WTC11 (cell line): ENCODE data around the gene EXOC6. TPM values are rescaled to one million over a fixed set of nuclear protein-coding genes. Genes with fewer than 3 reads are reported as not detected.
A peak's percentile ranks its signal among the peaks of the same experiment; 100 is the strongest.

Experiments used
- ATAC-seq: fragments of 200-7000 bp; cut with Tn5 transposase; 2 replicates; pipeline ENCODE4 v1.10.0; 2021; ENCODE audit warnings: mild to moderate bottlenecking, moderate library complexity
- CTCF ChIA-PET: fragments of 300-600 bp; sonication (Branson Sonifier 250); formaldehyde crosslinking; loops from one replicate; lab custom pipeline; 2021; ENCODE audit warnings: antibody characterized with exemption; lab: Charles Lee
- POLR2A ChIA-PET: fragments of 350-600 bp; sonication (Branson Sonifier 250); formaldehyde crosslinking; loops from one replicate; lab custom pipeline; 2021; ENCODE audit warnings: antibody characterized with exemption; lab: Charles Lee
- DNase-seq: peaks from one replicate; pipeline ENCODE4 v3.0.0; 2021; ENCODE audit warnings: low spot score
- H3K27ac Mint-ChIP-seq: 2 replicates; pipeline ENCODE4 v1.8.0; 2021; ENCODE audit warnings: mixed read lengths
- H3K27me3 Mint-ChIP-seq: 2 replicates; pipeline ENCODE4 v1.8.0; 2021; ENCODE audit warnings: low read depth, mild to moderate bottlenecking, moderate library complexity, mixed read lengths
- H3K36me3 Mint-ChIP-seq: 2 replicates; pipeline ENCODE4 v1.8.0; 2021; ENCODE audit warnings: mixed read lengths
- H3K4me1 Mint-ChIP-seq: 2 replicates; pipeline ENCODE4 v1.8.0; 2022; ENCODE audit warnings: mixed read lengths
- H3K4me3 Mint-ChIP-seq: 2 replicates; pipeline ENCODE4 v1.8.0; 2021; ENCODE audit warnings: mild to moderate bottlenecking, moderate library complexity, mixed read lengths
- H3K9me3 Mint-ChIP-seq: 2 replicates; pipeline ENCODE4 v1.8.0; 2021; ENCODE audit warnings: mixed read lengths
- ARID4B ChIP-seq: sonication (generic); formaldehyde crosslinking; IDR thresholded peaks from 2 replicates; pipeline ENCODE4 v1.8.0; 2023; ENCODE audit warnings: missing genetic modification reagents, mild to moderate bottlenecking, borderline replicate concordance
- ATF6 ChIP-seq: sonication (generic); formaldehyde crosslinking; IDR thresholded peaks from 2 replicates; pipeline ENCODE4 v1.8.1; 2023; ENCODE audit warnings: mild to moderate bottlenecking, missing genetic modification reagents
- CBFB ChIP-seq: sonication (generic); formaldehyde crosslinking; IDR thresholded peaks from 2 replicates; pipeline ENCODE4 v1.8.1; 2022; ENCODE audit warnings: mild to moderate bottlenecking, low read depth, missing genetic modification reagents
- E2F5 ChIP-seq: sonication (generic); formaldehyde crosslinking; IDR thresholded peaks from 2 replicates; pipeline ENCODE4 v1.8.1; 2022; ENCODE audit warnings: mild to moderate bottlenecking, moderate library complexity, missing genetic modification reagents
- ETV6 ChIP-seq: sonication (generic); formaldehyde crosslinking; IDR thresholded peaks from 2 replicates; pipeline ENCODE4 v1.8.1; 2022; ENCODE audit warnings: mild to moderate bottlenecking, missing genetic modification reagents
- FOXP1 ChIP-seq: sonication (generic); formaldehyde crosslinking; IDR thresholded peaks from 2 replicates; pipeline ENCODE4 v1.8.0; 2022; ENCODE audit warnings: missing genetic modification reagents, mild to moderate bottlenecking, moderate library complexity, borderline replicate concordance
- GTF2I ChIP-seq: fragments of 250-450 bp; sonication (Bioruptor Pico); conservative IDR thresholded peaks from 2 replicates; pipeline ENCODE4 v1.4.0; 2021; ENCODE audit warnings: mild to moderate bottlenecking
- JAZF1 ChIP-seq: fragments of 250-450 bp; sonication (Bioruptor Pico); IDR thresholded peaks from 2 replicates; pipeline ENCODE4 v1.9.0; 2021; ENCODE audit warnings: moderate library complexity, mild to moderate bottlenecking, inconsistent platforms
- KAT7 ChIP-seq: sonication (generic); formaldehyde crosslinking; IDR thresholded peaks from 2 replicates; pipeline ENCODE4 v1.8.1; 2023; ENCODE audit warnings: missing genetic modification reagents, mild to moderate bottlenecking, borderline replicate concordance
- MLX ChIP-seq: sonication (generic); formaldehyde crosslinking; IDR thresholded peaks from 2 replicates; pipeline ENCODE4 v1.8.1; 2023; ENCODE audit warnings: mild to moderate bottlenecking, missing genetic modification reagents, moderate library complexity
- MYBL2 ChIP-seq: sonication (generic); formaldehyde crosslinking; IDR thresholded peaks from 2 replicates; pipeline ENCODE4 v1.8.1; 2023; ENCODE audit warnings: mild to moderate bottlenecking, moderate library complexity, missing genetic modification reagents
- RORB ChIP-seq: fragments of 250-450 bp; sonication (Bioruptor Pico); IDR thresholded peaks from 2 replicates; pipeline ENCODE4 v1.9.0; 2021; ENCODE audit warnings: mild to moderate bottlenecking
- TCF7 ChIP-seq: sonication (generic); formaldehyde crosslinking; IDR thresholded peaks from 2 replicates; pipeline ENCODE4 v1.8.0; 2022; ENCODE audit warnings: mild to moderate bottlenecking, low read depth, missing genetic modification reagents, moderate library complexity
- TEAD1 ChIP-seq: sonication (generic); formaldehyde crosslinking; IDR thresholded peaks from 2 replicates; pipeline ENCODE4 v1.8.0; 2022; ENCODE audit warnings: mild to moderate bottlenecking, missing genetic modification reagents
- ZNF263 ChIP-seq: sonication (generic); formaldehyde crosslinking; IDR thresholded peaks from 2 replicates; pipeline ENCODE4 v1.8.1; 2022; ENCODE audit warnings: low read depth, mild to moderate bottlenecking, moderate library complexity, missing genetic modification reagents
- ZNF396 ChIP-seq: fragments of 250-450 bp; sonication (Bioruptor Pico); IDR thresholded peaks from 2 replicates; pipeline ENCODE4 v1.8.0; 2021; ENCODE audit warnings: mild to moderate bottlenecking, moderate library complexity, borderline replicate concordance
- ZNF416 ChIP-seq: fragments of 250-450 bp; sonication (Bioruptor Pico); IDR thresholded peaks from 2 replicates; pipeline ENCODE4 v1.9.0; 2021; ENCODE audit warnings: mild to moderate bottlenecking, inconsistent platforms
- ZNF532 ChIP-seq: fragments of 250-450 bp; sonication (Bioruptor Pico); IDR thresholded peaks from 2 replicates; pipeline ENCODE4 v1.9.0; 2021; ENCODE audit warnings: mild to moderate bottlenecking, borderline replicate concordance
- ZNF671 ChIP-seq: fragments of 250-450 bp; sonication (Bioruptor Pico); IDR thresholded peaks from 2 replicates; pipeline ENCODE4 v1.8.0; 2021; ENCODE audit warnings: mild to moderate bottlenecking
- total RNA-seq: library from RNA; stranded (reverse); gene quantifications from 3 replicates; pipeline ENCODE4 v1.2.3, GENCODE V29; 2021
- TF ChIP-seq, protein P1 (sequence below): sonication (generic); formaldehyde crosslinking; IDR thresholded peaks from 2 replicates; pipeline ENCODE4 v1.8.1; 2023; ENCODE audit warnings: mild to moderate bottlenecking, missing genetic modification reagents, moderate library complexity

Gene EXOC6
- total RNA-seq, 1 experiment from 2014 or later = 5.0 TPM

DNA sequence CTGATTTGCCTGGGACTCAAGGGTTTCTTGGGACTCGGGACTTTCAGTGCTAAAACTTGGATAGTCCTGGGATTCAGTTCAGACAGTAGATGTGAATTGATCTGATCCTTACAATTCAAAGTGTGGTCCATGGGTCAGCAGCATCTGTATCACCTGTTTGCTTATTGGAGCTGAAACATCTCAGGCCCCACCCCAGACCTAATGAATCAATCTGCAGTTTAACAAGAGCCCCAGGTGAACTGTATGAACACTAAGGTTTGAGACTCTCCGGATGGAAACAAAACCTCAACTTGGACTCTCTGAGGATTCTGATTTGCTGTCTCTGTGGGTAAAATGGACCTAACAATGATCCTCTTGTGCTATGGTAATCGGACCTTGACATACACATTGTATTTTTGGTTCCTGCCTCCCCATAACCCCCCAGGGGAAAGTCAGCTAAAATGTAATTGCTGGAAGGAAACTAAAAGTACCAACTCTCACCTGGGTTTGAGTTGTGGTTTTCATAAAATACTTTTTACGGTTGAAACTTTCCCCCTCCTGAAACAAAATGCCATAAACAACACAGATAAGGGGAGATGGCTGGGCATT is 237.0 kb downstream of the EXOC6 start (continued):
- no peak for TF ChIP-seq MLX
- TF ChIP-seq ZNF396 (CRISPR knock-in tag) = no peak
- no peak for TF ChIP-seq ZNF263 (CRISPR knock-in tag)
- TF ChIP-seq FOXP1 (CRISPR knock-in tag) = no peak

DNA sequence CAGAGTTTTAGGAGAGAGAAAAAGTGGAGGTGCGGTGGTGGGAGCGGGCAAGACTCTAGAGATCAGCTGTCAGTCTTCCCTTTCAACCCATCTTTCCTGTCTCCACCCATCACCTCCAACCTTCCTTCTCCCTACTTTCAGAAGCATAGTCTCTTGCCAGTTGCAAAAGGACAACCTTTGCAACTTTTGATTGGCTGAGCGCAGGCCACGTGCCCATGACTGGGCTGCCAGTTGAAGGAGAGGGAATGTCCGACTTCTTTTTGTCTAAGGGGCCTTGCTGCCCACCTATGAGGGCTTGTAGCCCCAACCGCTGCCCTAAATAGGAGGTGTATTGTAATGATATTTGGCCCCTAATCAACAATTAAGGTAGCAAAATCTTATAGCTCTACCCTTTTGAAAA is 238.0 kb downstream of the EXOC6 start:
- Mint-ChIP-seq H3K27me3 (peaks cover 9% of the 10 kb centered on the region), H3K36me3 (peaks cover 2% of the 10 kb centered on the region; the same call in 1 of the 2 replicates), H3K27ac (no peak overlapping the region), H3K4me1 (peaks cover 31% of the 10 kb centered on the region), H3K4me3 (no peak overlapping the region), H3K9me3 (peaks cover 14% of the 10 kb centered on the region)
- ChIA-PET CTCF (no interaction called here), POLR2A (no interaction called here)
- ATAC-seq (no peak), DNase-seq (no peak)
- TF ChIP-seq TCF7 (CRISPR knock-in tag) = no peak
- no peak for TF ChIP-seq MYBL2
- TF ChIP-seq, protein P1, sequence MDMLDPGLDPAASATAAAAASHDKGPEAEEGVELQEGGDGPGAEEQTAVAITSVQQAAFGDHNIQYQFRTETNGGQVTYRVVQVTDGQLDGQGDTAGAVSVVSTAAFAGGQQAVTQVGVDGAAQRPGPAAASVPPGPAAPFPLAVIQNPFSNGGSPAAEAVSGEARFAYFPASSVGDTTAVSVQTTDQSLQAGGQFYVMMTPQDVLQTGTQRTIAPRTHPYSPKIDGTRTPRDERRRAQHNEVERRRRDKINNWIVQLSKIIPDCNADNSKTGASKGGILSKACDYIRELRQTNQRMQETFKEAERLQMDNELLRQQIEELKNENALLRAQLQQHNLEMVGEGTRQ (CRISPR knock-in tag) = 0 out of 2 replicates have a peak, but pooled peaks have one; percentile 29

GRCh38 chr10:93087846-93088245 is 239.5 kb downstream of the EXOC6 start:
- DNase-seq (no peak), ATAC-seq (no peak)
- H3K36me3 Mint-ChIP-seq = peaks cover 2% of the 10 kb centered on the region; the same call in 1 of the 2 replicates
- peaks cover 14% of the 10 kb centered on the region for H3K9me3 Mint-ChIP-seq
- peak overlapping the region; percentile 6 for H3K27ac Mint-ChIP-seq
- peaks cover 6% of the 10 kb centered on the region for H3K27me3 Mint-ChIP-seq
- peaks cover 29% of the 10 kb centered on the region for H3K4me1 Mint-ChIP-seq
- POLR2A ChIA-PET = no interaction called here
- H3K4me3 Mint-ChIP-seq = no peak overlapping the region
- CTCF ChIA-PET = interaction anchor here (1.3 to 2.3 kb wide), 5 partner anchors 15 to 288 kb away, joined by 3 to 11 read pairs (median 5); no protein-coding TSS in a partner anchor
- TF ChIP-seq CBFB (no peak), ARID4B (CRISPR knock-in tag) (no peak), TEAD1 (no peak), FOXP1 (CRISPR knock-in tag) (no peak), ZNF532 (CRISPR knock-in tag) (no peak), ZNF416 (no peak), E2F5 (no peak), TCF7 (CRISPR knock-in tag) (no peak), KAT7 (no peak), ETV6 (no peak), JAZF1 (CRISPR knock-in tag) (no peak), RORB (no peak), ATF6 (CRISPR knock-in tag) (no peak), GTF2I (no peak), ZNF671 (CRISPR knock-in tag) (no peak)
